RWPE1 (cell line): ENCODE results near the gene KLHL6.
"Not testable (repeated sequence)": the region's sequence is repeated elsewhere in the genome, so short reads cannot be mapped to it uniquely, and the experiment has no call there.

Experiments
- CTCF ChIA-PET: fragments of 350-600 bp; sonication (Branson Sonifier 250); formaldehyde crosslinking; extraction: SDS; loops from one replicate; lab custom pipeline; 2021; lab: Yijun Ruan, JAX
- POLR2A ChIA-PET: fragments of 400-600 bp; formaldehyde crosslinking; extraction: SDS; loops from one replicate; lab custom pipeline; 2020; ENCODE audit warnings: antibody characterized with exemption; ENCODE audit not compliant: low non-redundant PET; lab: Yijun Ruan, JAX
- DNase-seq: peaks from one replicate; pipeline ENCODE4 v3.0.0; 2012; ENCODE audit warnings: low spot score
- H3K27ac ChIP-seq: fragments of 450-650 bp; 2 replicates; pipeline ENCODE4 v1.5.1; 2017
- CTCF ChIP-seq: fragments of 450-650 bp; conservative IDR thresholded peaks from 2 replicates; pipeline ENCODE4 v1.5.1; 2017; ENCODE audit warnings: low read depth, mild to moderate bottlenecking

KLHL6 gene

GRCh38 chr3:183475016-183475763, 80.3 kb downstream of the KLHL6 start:
- H3K27ac ChIP-seq: no peak overlapping the region
- no peak for TF ChIP-seq CTCF
- DNase-seq: no peak
- ChIA-PET CTCF (interaction anchor here (0.6 to 0.7 kb wide), 4 partner anchors 145 to 539 kb away, joined by 3 to 5 read pairs (median 4); no protein-coding TSS in a partner anchor), POLR2A (no interaction called here)

- no peak for DNase-seq
- CTCF ChIA-PET: no interaction called here
- H3K27ac ChIP-seq: no peak overlapping the region
- no peak for TF ChIP-seq CTCF
- POLR2A ChIA-PET: no interaction called here
Observed at GRCh38 chr3:183473969-183474368, 81.5 kb downstream of the KLHL6 start.

GRCh38 chr3:183472155-183472554, 83.4 kb downstream of the KLHL6 start:
- CTCF ChIA-PET: interaction anchor here (0.6 kb wide), 1 partner anchor 239 kb away, joined by 3 read pairs; no protein-coding TSS in a partner anchor
- TF ChIP-seq CTCF: no peak
- DNase-seq: no peak
- POLR2A ChIA-PET: interaction anchor here (0.6 kb wide), 1 partner anchor 320 kb away, joined by 3 read pairs; no protein-coding TSS in a partner anchor
- H3K27ac ChIP-seq: no peak overlapping the region

GRCh38 chr3:183468424-183468823, 87.1 kb downstream of the KLHL6 start:
- ChIA-PET CTCF (interaction anchor here (0.6 to 1.2 kb wide), 4 partner anchors 77 to 354 kb away, joined by 3 read pairs; no protein-coding TSS in a partner anchor), POLR2A (no interaction called here)
- TF ChIP-seq CTCF: no peak
- no peak overlapping the region for H3K27ac ChIP-seq
- no peak for DNase-seq

- no peak for TF ChIP-seq CTCF
- ChIA-PET CTCF (interaction anchor here (0.5 to 0.6 kb wide), 2 partner anchors 14 to 107 kb away, joined by 5 to 9 read pairs; no protein-coding TSS in a partner anchor), POLR2A (no interaction called here)
- DNase-seq: no peak
- H3K27ac ChIP-seq: no peak overlapping the region
Observed at GRCh38 chr3:183466575-183466974, 88.9 kb downstream of the KLHL6 start.

- DNase-seq, POLR2A ChIA-PET, H3K27ac ChIP-seq: not testable (repeated sequence)
- CTCF ChIA-PET: interaction anchor here (0.6 to 0.7 kb wide), 2 partner anchors 295 to 301 kb away, joined by 3 read pairs; no protein-coding TSS in a partner anchor
Observed at GRCh38 chr3:183465710-183466109, 89.8 kb downstream of the KLHL6 start.

- no peak for DNase-seq
- POLR2A ChIA-PET: no interaction called here
- CTCF ChIA-PET: no interaction called here
- H3K27ac ChIP-seq: no peak overlapping the region
- TF ChIP-seq CTCF: no peak
Observed at GRCh38 chr3:183464480-183464879, 91.0 kb downstream of the KLHL6 start.
